Pancreas (tissue), 10 donors: ENCODE data around the gene TBX6. TPM values are rescaled to one million over a fixed set of nuclear protein-coding genes. Genes with fewer than 3 reads are reported as not detected.

ENCODE experiments used
- ATAC-seq, 4 donors: fragments of 200-7000 bp; cut with Tn5 transposase; one replicate each; pipeline versions ENCODE4 v1.8.0 to v1.9.1; 2020; ENCODE audit warnings: mild to moderate bottlenecking in 4 of 4, moderate library complexity in 4 of 4
- DNase-seq, 6 donors: peaks; one replicate each; pipeline ENCODE4 v3.0.0-alpha.2; 2020
- FAIRE-seq: peaks from 2 replicates; lab custom pipeline; 2012; peaks lifted over from hg19 to GRCh38; lab: Jason Lieb, UNC
- H3K27ac ChIP-seq, 4 donors: fragments of 200-600 bp; sonication (generic); 1 replicate in 3 of 4; 2 replicates in 1 of 4; pipeline versions ENCODE4 v1.5.0 to v1.8.0; 2020
- H3K27me3 ChIP-seq, 4 donors: fragments of 200-600 bp; one replicate each; pipeline ENCODE4 v1.8.0; 2021
- H3K36me3 ChIP-seq, 3 donors: fragments of 200-600 bp; sonication (generic) in 1 of 3; one replicate each; pipeline versions ENCODE4 v1.5.0 to v1.8.0; 2020 to 2021
- H3K4me1 ChIP-seq, 3 donors: fragments of 200-600 bp; one replicate each; pipeline ENCODE4 v1.8.0; 2021
- H3K4me3 ChIP-seq, 4 donors: fragments of 200-600 bp; sonication (generic) in 2 of 4; one replicate each; pipeline versions ENCODE4 v1.5.0 to v1.8.0; 2020 to 2021
- H3K9me3 ChIP-seq, 4 donors: fragments of 200-600 bp; one replicate each; pipeline ENCODE4 v1.8.0; 2021
- CTCF ChIP-seq, 4 donors: fragments of 200-600 bp; sonication (generic) in 3 of 4; IDR thresholded peaks; one replicate each; pipeline versions ENCODE4 v1.5.0 to v1.8.0; 2021; ENCODE audit warnings: antibody characterized with exemption in 4 of 4
- WGBS, 2 donors: extraction: QIAGEN DNeasy Blood & Tissue Kit; methylation state at CpG; one replicate each; pipeline ENCODE4 v1.1.7; 2013; 5-methylcytosine and 5-hydroxymethylcytosine counted together
- intact Hi-C, 3 donors: fragments of 100-400 bp; cut with DNase I; formaldehyde crosslinking; loops; one replicate each; pipeline versions ENCODE4 v1.11.1 to v1.14.2; 2022
- polyA plus RNA-seq, 2 donors: library from polyadenylated mRNA; stranded (reverse); fragments of 200-250 nt; gene quantifications; one replicate each; pipeline ENCODE4 v1.2.3, GENCODE V29; 2013
- total RNA-seq, 6 donors: library from RNA; stranded (reverse); fragmentation: NEBNext Ultra II Directional in 4 of 6; extraction: Animal tissue kit (Norgen Biotek cat#: 25700) in 4 of 6; gene quantifications; one replicate each; pipeline versions ENCODE4 v1.2.1 to v1.2.4, GENCODE V29; 2021 to 2023
- donor health status: healthy with polysubstance abuse.
- donor health status: DM: no; HTN: no; CAD: no; lungs with moderate emphysema.
- donor health status: DM: no; HTN: no; CAD: no.
- donor health status: control.
- donor health status: control.
- donor health status: Bipolar disorder and iron deficiency.
- donor health status: DM: yes; HTN: yes; CAD: no.
- donor health status: DM: no; HTN: no; CAD: no.
- donor health status: DM: no; HTN: no; CAD: no.
- donor health status: DM: yes; HTN: yes; CAD: no.

Gene TBX6
- total and polyA plus RNA-seq, 8 donors: 1.3 to 3.6 (median 2.1) TPM

GRCh38 chr16:30122604-30123160 is 31.0 kb upstream of the TBX6 start:
- Histone ChIP-seq H3K4me1 (peaks cover 0 to 3% (median 0%) of the 10 kb centered on the region in 3 donors), H3K4me3 (peak overlapping the region; percentile 71 to 83 (median 75)), H3K27me3 (no peaks in the 10 kb centered on the region), H3K27ac (peak overlapping the region; percentile 22 to 81 (median 59)), H3K9me3 (no peaks in the 10 kb centered on the region), H3K36me3 (peaks cover 0 to 5% (median 0%) of the 10 kb centered on the region in 3 donors)
- peak; percentile 16 to 41 (median 24) for ATAC-seq
- peak in 1 of 6 donors; percentile 46 for DNase-seq
- no peak for FAIRE-seq
- WGBS, 2 donors: 2 to 3% methylated on average over 38 to 42 of the region's 42 CpGs
- no peak for TF ChIP-seq CTCF (IDR thresholded peaks at IDR 0.05)
- intact Hi-C loops: no loop called here

GRCh38 chr16:30121741-30122571 is 30.2 kb upstream of the TBX6 start:
- no peak for TF ChIP-seq CTCF (IDR thresholded peaks at IDR 0.05)
- 63 to 68% methylated on average over 31 of the region's 31 CpGs for WGBS, 2 donors

GRCh38 chr16:30120340-30121105 is 28.8 kb upstream of the TBX6 start:
- Histone ChIP-seq H3K36me3 (peaks cover 0 to 7% (median 0%) of the 10 kb centered on the region in 3 donors), H3K4me1 (peaks cover 0 to 3% (median 0%) of the 10 kb centered on the region in 3 donors), H3K27ac (no peak overlapping the region), H3K27me3 (no peaks in the 10 kb centered on the region), H3K4me3 (no peak overlapping the region), H3K9me3 (no peaks in the 10 kb centered on the region)
- no peak for DNase-seq
- FAIRE-seq: no peak
- no peak for TF ChIP-seq CTCF (IDR thresholded peaks at IDR 0.05)
- 92 to 93% methylated on average over 3 of the region's 3 CpGs for WGBS, 2 donors
- ATAC-seq: no peak
- intact Hi-C loops: no loop called here

More at GRCh38 chr16:30121741-30122571, 30.2 kb upstream of the TBX6 start:
- DNase-seq (peak in 2 of 6 donors; percentile 23 to 64), ATAC-seq (peak; percentile 3 to 22 (median 11)), FAIRE-seq (no peak)
- peak overlapping the region; percentile 22 to 81 (median 59) for H3K27ac ChIP-seq
- H3K36me3 ChIP-seq: peaks cover 0 to 7% (median 0%) of the 10 kb centered on the region in 3 donors
- H3K4me3 ChIP-seq: peak overlapping the region; percentile 71 to 83 (median 75)
- peaks cover 0 to 3% (median 0%) of the 10 kb centered on the region in 3 donors for H3K4me1 ChIP-seq
- intact Hi-C loops: no loop called here
- no peaks in the 10 kb centered on the region for H3K9me3 ChIP-seq
- no peaks in the 10 kb centered on the region for H3K27me3 ChIP-seq

- ATAC-seq: no peak
- WGBS, 2 donors: 92 to 93% methylated on average over 2 of the region's 2 CpGs
- Histone ChIP-seq H3K36me3 (peaks cover 0 to 11% (median 0%) of the 10 kb centered on the region in 3 donors), H3K9me3 (no peaks in the 10 kb centered on the region), H3K4me3 (no peak overlapping the region), H3K27me3 (no peaks in the 10 kb centered on the region), H3K4me1 (peaks cover 0 to 3% (median 0%) of the 10 kb centered on the region in 3 donors), H3K27ac (no peak overlapping the region)
- DNase-seq: no peak
- intact Hi-C loops: no loop called here
- FAIRE-seq: no peak
- no peak for TF ChIP-seq CTCF (IDR thresholded peaks at IDR 0.05)
Observed at GRCh38 chr16:30119428-30119827, 27.7 kb upstream of the TBX6 start.
